WTC11 (cell line): Measurements from ENCODE around the gene NGDN. TPM values are rescaled to one million over a fixed set of nuclear protein-coding genes. Genes with fewer than 3 reads are reported as not detected.

ENCODE experiments used
- ATAC-seq: fragments of 200-7000 bp; cut with Tn5 transposase; 2 replicates; pipeline ENCODE4 v1.10.0; 2021; ENCODE audit warnings: mild to moderate bottlenecking, moderate library complexity
- CTCF ChIA-PET: fragments of 300-600 bp; sonication (Branson Sonifier 250); formaldehyde crosslinking; loops from one replicate; lab custom pipeline; 2021; ENCODE audit warnings: antibody characterized with exemption; lab: Charles Lee
- POLR2A ChIA-PET: fragments of 350-600 bp; sonication (Branson Sonifier 250); formaldehyde crosslinking; loops from one replicate; lab custom pipeline; 2021; ENCODE audit warnings: antibody characterized with exemption; lab: Charles Lee
- DNase-seq: peaks from one replicate; pipeline ENCODE4 v3.0.0; 2021; ENCODE audit warnings: low spot score
- H3K27ac Mint-ChIP-seq: 2 replicates; pipeline ENCODE4 v1.8.0; 2021; ENCODE audit warnings: mixed read lengths
- H3K27me3 Mint-ChIP-seq: 2 replicates; pipeline ENCODE4 v1.8.0; 2021; ENCODE audit warnings: low read depth, mild to moderate bottlenecking, moderate library complexity, mixed read lengths
- H3K36me3 Mint-ChIP-seq: 2 replicates; pipeline ENCODE4 v1.8.0; 2021; ENCODE audit warnings: mixed read lengths
- H3K4me1 Mint-ChIP-seq: 2 replicates; pipeline ENCODE4 v1.8.0; 2022; ENCODE audit warnings: mixed read lengths
- H3K4me3 Mint-ChIP-seq: 2 replicates; pipeline ENCODE4 v1.8.0; 2021; ENCODE audit warnings: mild to moderate bottlenecking, moderate library complexity, mixed read lengths
- H3K9me3 Mint-ChIP-seq: 2 replicates; pipeline ENCODE4 v1.8.0; 2021; ENCODE audit warnings: mixed read lengths
- AFF4 ChIP-seq: sonication (generic); formaldehyde crosslinking; IDR thresholded peaks from 2 replicates; pipeline ENCODE4 v1.8.1; 2023; ENCODE audit warnings: mild to moderate bottlenecking, missing genetic modification reagents, borderline replicate concordance
- CDX4 ChIP-seq: fragments of 250-450 bp; sonication (Bioruptor Pico); IDR thresholded peaks from 2 replicates; pipeline ENCODE4 v1.9.0; 2021; ENCODE audit warnings: moderate library complexity, mild to moderate bottlenecking, inconsistent platforms, borderline replicate concordance
- CTCF ChIP-seq: fragments of 200-600 bp; IDR thresholded peaks from 2 replicates; pipeline ENCODE4 v1.8.0; 2022; ENCODE audit warnings: antibody characterized with exemption
- E2F4 ChIP-seq: sonication (generic); formaldehyde crosslinking; IDR thresholded peaks from 2 replicates; pipeline ENCODE4 v1.8.1; 2022; ENCODE audit warnings: low read depth, mild to moderate bottlenecking, moderate library complexity, missing genetic modification reagents, borderline replicate concordance
- EMX1 ChIP-seq: fragments of 250-450 bp; sonication (Bioruptor Pico); IDR thresholded peaks from 2 replicates; pipeline ENCODE4 v1.8.0; 2021; ENCODE audit warnings: mild to moderate bottlenecking
- ETV6 ChIP-seq: sonication (generic); formaldehyde crosslinking; IDR thresholded peaks from 2 replicates; pipeline ENCODE4 v1.8.1; 2022; ENCODE audit warnings: mild to moderate bottlenecking, missing genetic modification reagents
- FOXJ3 ChIP-seq: sonication (generic); formaldehyde crosslinking; IDR thresholded peaks from 2 replicates; pipeline ENCODE4 v1.9.0; 2021; ENCODE audit warnings: missing genetic modification reagents, mild to moderate bottlenecking, borderline replicate concordance
- FOXP4 ChIP-seq: sonication (generic); formaldehyde crosslinking; IDR thresholded peaks from 2 replicates; pipeline ENCODE4 v1.8.0; 2022; ENCODE audit warnings: mild to moderate bottlenecking, missing genetic modification reagents
- GTF2I ChIP-seq: fragments of 250-450 bp; sonication (Bioruptor Pico); conservative IDR thresholded peaks from 2 replicates; pipeline ENCODE4 v1.4.0; 2021; ENCODE audit warnings: mild to moderate bottlenecking
- HMGXB4 ChIP-seq: sonication (generic); formaldehyde crosslinking; IDR thresholded peaks from 2 replicates; pipeline ENCODE4 v1.8.1; 2023; ENCODE audit warnings: mild to moderate bottlenecking, moderate library complexity, missing genetic modification reagents
- JUN ChIP-seq: sonication (generic); formaldehyde crosslinking; IDR thresholded peaks from 2 replicates; pipeline ENCODE4 v1.8.0; 2023; ENCODE audit warnings: mild to moderate bottlenecking, missing genetic modification reagents
- PREB ChIP-seq: sonication (generic); formaldehyde crosslinking; IDR thresholded peaks from 2 replicates; pipeline ENCODE4 v1.8.1; 2022; ENCODE audit warnings: mild to moderate bottlenecking, missing genetic modification reagents, moderate library complexity, borderline replicate concordance
- RORB ChIP-seq: fragments of 250-450 bp; sonication (Bioruptor Pico); IDR thresholded peaks from 2 replicates; pipeline ENCODE4 v1.9.0; 2021; ENCODE audit warnings: mild to moderate bottlenecking
- SMAD4 ChIP-seq: sonication (generic); formaldehyde crosslinking; IDR thresholded peaks from 2 replicates; pipeline ENCODE4 v1.8.0; 2022; ENCODE audit warnings: mild to moderate bottlenecking, missing genetic modification reagents
- SOX15 ChIP-seq: fragments of 250-450 bp; sonication (Bioruptor Pico); IDR thresholded peaks from 2 replicates; pipeline ENCODE4 v1.9.0; 2021; ENCODE audit warnings: mild to moderate bottlenecking
- TEAD4 ChIP-seq: sonication (generic); formaldehyde crosslinking; IDR thresholded peaks from 2 replicates; pipeline ENCODE4 v1.8.0; 2022; ENCODE audit warnings: mild to moderate bottlenecking, missing genetic modification reagents
- ZNF121 ChIP-seq: sonication (generic); formaldehyde crosslinking; IDR thresholded peaks from 2 replicates; pipeline ENCODE4 v1.8.0; 2023; ENCODE audit warnings: missing genetic modification reagents
- ZNF232 ChIP-seq: sonication (generic); formaldehyde crosslinking; IDR thresholded peaks from 2 replicates; pipeline ENCODE4 v1.8.0; 2022; ENCODE audit warnings: mild to moderate bottlenecking, missing genetic modification reagents
- ZNF317 ChIP-seq: sonication (generic); formaldehyde crosslinking; IDR thresholded peaks from 2 replicates; pipeline ENCODE4 v1.8.1; 2023; ENCODE audit warnings: low read depth, mild to moderate bottlenecking, moderate library complexity, missing genetic modification reagents, borderline replicate concordance
- ZNF671 ChIP-seq: fragments of 250-450 bp; sonication (Bioruptor Pico); IDR thresholded peaks from 2 replicates; pipeline ENCODE4 v1.8.0; 2021; ENCODE audit warnings: mild to moderate bottlenecking
- total RNA-seq: library from RNA; stranded (reverse); gene quantifications from 3 replicates; pipeline ENCODE4 v1.2.3, GENCODE V29; 2021

The NGDN gene
- total RNA-seq, 1 experiment from 2014 or later, result 45.5 TPM

GRCh38 chr14:23432102-23432925 is 37.2 kb upstream of the NGDN start:
- no peak for TF ChIP-seq ZNF121 (CRISPR knock-in tag)
- TF ChIP-seq ZNF317 (CRISPR knock-in tag), result no peak
- no peak for TF ChIP-seq ETV6 (CRISPR knock-in tag)
- no peak for TF ChIP-seq CDX4 (CRISPR knock-in tag)
- no peak for TF ChIP-seq TEAD4 (CRISPR knock-in tag)
- TF ChIP-seq FOXJ3 (CRISPR knock-in tag), result no peak
- no peak for TF ChIP-seq PREB
- TF ChIP-seq RORB (CRISPR knock-in tag), result no peak
- no peak for TF ChIP-seq SMAD4 (CRISPR knock-in tag)
- TF ChIP-seq ZNF671 (CRISPR knock-in tag), result no peak
- no peak for TF ChIP-seq SOX15 (CRISPR knock-in tag)
- TF ChIP-seq AFF4, result no peak
- TF ChIP-seq E2F4, result no peak
- TF ChIP-seq HMGXB4 (CRISPR knock-in tag), result no peak
- TF ChIP-seq CTCF, result no peak
- no peak for TF ChIP-seq ZNF232 (CRISPR knock-in tag)
- TF ChIP-seq EMX1 (CRISPR knock-in tag), result no peak
- TF ChIP-seq JUN, result no peak
- no peak for TF ChIP-seq GTF2I
- no peak for TF ChIP-seq FOXP4
- Mint-ChIP-seq H3K9me3 (no peaks in the 10 kb centered on the region), H3K36me3 (no peaks in the 10 kb centered on the region), H3K27ac (no peak overlapping the region), H3K4me3 (no peak overlapping the region), H3K4me1 (no peaks in the 10 kb centered on the region), H3K27me3 (peaks cover 42% of the 10 kb centered on the region)
- CTCF ChIA-PET, result interaction anchor here (0.8 kb wide), 1 partner anchor 127 kb away, joined by 3 read pairs; no protein-coding TSS in a partner anchor
- ATAC-seq (no peak), DNase-seq (no peak)
- POLR2A ChIA-PET, result no interaction called here
